ENCODE data around the gene NDUFC2. TPM values are rescaled to one million over a fixed set of nuclear protein-coding genes. Genes with fewer than 3 reads are reported as not detected.

Gene NDUFC2
- total and polyA plus RNA-seq, 2 experiments from 2014 or later: 122 to 711 TPM

- peaks cover 4% of the 10 kb centered on the region for H4K20me1 ChIP-seq (replicated peaks; ENCODE audit: insufficient read depth)
- no peak overlapping the region for H3K4me3 ChIP-seq
- no peak overlapping the region for H3K27ac Mint-ChIP-seq
- H3K4me1 Mint-ChIP-seq: no peaks in the 10 kb centered on the region
- H3K27me3 Mint-ChIP-seq (ENCODE audit: insufficient read depth, low read depth, poor library complexity): no peaks in the 10 kb centered on the region
- peaks cover 16% of the 10 kb centered on the region for H3K79me2 ChIP-seq (replicated peaks; ENCODE audit: insufficient read depth)
- H3K9me3 Mint-ChIP-seq: no peaks in the 10 kb centered on the region
- no peaks in the 10 kb centered on the region for H3K27me3 ChIP-seq (ENCODE audit: insufficient read depth)
- no peak overlapping the region for H3K4me2 ChIP-seq
- ATAC-seq: no peak
- H2AFZ ChIP-seq: no peak overlapping the region
- no peak for DNase-seq (ENCODE audit: low spot score)
- H3K36me3 ChIP-seq (ENCODE audit: insufficient read depth): peaks cover 7% of the 10 kb centered on the region; the same call in 1 of the 2 replicates
- no peak overlapping the region for H3K27ac ChIP-seq (ENCODE audit: low read depth)
- TF ChIP-seq POLR2AphosphoS5 (IDR thresholded peaks at IDR 0.05; ENCODE audit: low read depth): no peak
- no peak for TF ChIP-seq REST (IDR thresholded peaks at IDR 0.05; ENCODE audit: unreplicated experiment)
- TF ChIP-seq ZNF462 (CRISPR knock-in tag; IDR thresholded peaks at IDR 0.05): no peak
- TF ChIP-seq NANOG (IDR thresholded peaks at IDR 0.05; ENCODE audit: borderline replicate concordance): no peak
- no peak for TF ChIP-seq CREB1 (CRISPR knock-in tag; IDR thresholded peaks at IDR 0.05; ENCODE audit: low read depth)
- TF ChIP-seq JUNB (IDR thresholded peaks at IDR 0.05; ENCODE audit: unreplicated experiment): no peak
- no peak for TF ChIP-seq ZNF331 (CRISPR knock-in tag; IDR thresholded peaks at IDR 0.05; ENCODE audit: low read depth)
- no peak for TF ChIP-seq ETS1 (IDR thresholded peaks at IDR 0.05)
- no peak for TF ChIP-seq ZNF114 (CRISPR knock-in tag; IDR thresholded peaks at IDR 0.05)
- no peak for TF ChIP-seq EZH2 (IDR thresholded peaks at IDR 0.05; ENCODE audit: low read depth, unreplicated experiment)
- TF ChIP-seq STAT1 (IDR thresholded peaks at IDR 0.05; ENCODE audit: unreplicated experiment): no peak
- TF ChIP-seq CTCF (conservative IDR thresholded peaks at IDR 0.05; ENCODE audit: low read depth in 2 of 2): no peak
- no peak for TF ChIP-seq EZH2phosphoT487 (IDR thresholded peaks at IDR 0.05; ENCODE audit: unreplicated experiment)
- H3K9me2 ChIP-seq (ENCODE audit: insufficient read depth): no peaks in the 10 kb centered on the region
- H3F3A ChIP-seq (replicated peaks; ENCODE audit: low read depth): no peaks in the 10 kb centered on the region; the same call in 1 of the 2 replicates
- H3K4me3 Mint-ChIP-seq: no peak overlapping the region
- peaks cover 37% of the 10 kb centered on the region for H3K36me3 Mint-ChIP-seq (ENCODE audit: low read depth)
- H3K4me1 ChIP-seq (ENCODE audit: insufficient read depth): no peaks in the 10 kb centered on the region
Observed at GRCh38 chr11:78069465-78069864, 10.2 kb downstream of the NDUFC2 start.
